Measurements from ENCODE around the gene TMEM178A.

DNA sequence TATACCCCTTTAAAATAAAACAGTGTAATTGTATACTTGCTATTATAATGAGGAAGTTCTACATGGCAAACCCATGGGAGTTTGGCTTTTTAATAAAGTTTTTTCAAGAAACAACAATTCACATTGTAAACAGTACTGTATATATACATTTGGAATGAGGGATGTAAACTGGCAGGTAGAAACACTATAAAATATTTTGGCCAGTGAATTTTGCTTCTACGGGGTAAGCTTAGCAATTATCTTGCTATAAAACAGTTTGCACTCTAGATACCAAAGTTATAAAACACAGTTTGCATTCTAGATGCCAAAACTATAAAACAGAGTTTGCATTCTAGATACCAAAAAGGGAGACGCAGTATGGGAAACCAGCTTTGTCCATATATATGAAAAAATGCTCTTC, 96.7 kb downstream of the TMEM178A start:
- TF ChIP-seq CTCF (IDR thresholded peaks at IDR 0.05) = no peak
- no peak for TF ChIP-seq EZH2phosphoT487 (IDR thresholded peaks at IDR 0.05)

All from neural progenitor cell (in vitro differentiated cells).